Stimulated activated CD4-positive, alpha-beta T cell treated with anti-CD3 and anti-CD28 coated beads, Interleukin-1b, Interleukin-23, amount 100 ng/mL, for 48 hours (primary cell): Measurements from ENCODE around the gene CCNI.
"Not testable (repeated sequence)": the region's sequence is repeated elsewhere in the genome, so short reads cannot be mapped to it uniquely, and the experiment has no call there.

Source experiments
- DNase-seq: peaks from one replicate; pipeline ENCODE4 v3.0.0-alpha.2; 2020

CCNI gene

GRCh38 chr4:77080806-77081205 is 5.0 kb upstream of the CCNI start:
- DNase-seq: peak; percentile 10

GRCh38 chr4:77079281-77079680 is 3.5 kb upstream of the CCNI start:
- no peak for DNase-seq

- no peak for DNase-seq
Measured at GRCh38 chr4:77078401-77078800, 2.6 kb upstream of the CCNI start.

- no peak for DNase-seq
Measured at GRCh38 chr4:77076889-77077635, 1.3 kb upstream of the CCNI start.

DNA sequence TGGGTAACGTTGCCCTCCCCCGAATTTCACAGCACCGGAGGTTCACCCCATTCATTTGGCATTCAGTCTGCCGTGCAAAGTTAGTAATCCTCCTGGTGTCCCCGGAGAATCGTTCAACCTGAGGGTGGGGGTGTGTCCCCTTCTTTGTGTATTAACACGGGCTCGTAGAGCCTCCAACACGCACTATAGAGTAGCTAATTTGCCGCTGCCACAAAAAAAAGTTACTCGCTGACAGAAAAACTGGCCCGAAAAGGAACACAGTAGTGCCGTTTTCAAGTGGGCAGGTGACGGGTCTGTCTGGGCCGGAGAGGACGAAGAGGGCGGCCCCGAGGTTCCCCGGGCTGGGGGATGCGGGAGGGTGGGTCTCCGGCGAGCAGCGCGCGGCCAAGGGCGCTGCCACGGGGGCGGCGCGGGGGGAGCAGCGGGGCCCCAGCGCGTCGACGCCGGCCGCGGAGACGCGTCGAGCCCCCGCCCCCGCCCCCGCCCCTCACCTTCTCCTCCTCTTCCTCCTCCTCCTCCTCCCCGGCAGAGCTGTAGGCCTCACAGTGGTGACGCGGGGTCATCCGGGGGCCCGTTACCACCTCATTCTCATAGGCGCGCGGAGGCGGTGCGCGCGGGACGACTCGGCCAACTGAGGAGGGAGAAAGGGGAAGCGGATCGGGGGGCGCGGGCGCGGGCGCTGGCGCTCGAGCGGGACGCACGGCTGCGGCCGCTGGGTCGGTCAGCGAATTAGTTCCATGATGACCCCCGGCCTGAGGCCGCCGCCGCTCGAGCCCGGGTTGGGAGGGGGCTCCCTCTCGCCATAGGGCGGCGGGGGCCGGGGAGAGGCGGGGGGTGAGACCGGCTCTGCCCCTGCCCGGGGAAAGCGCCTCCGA is 571 bp downstream of the CCNI start:
- DNase-seq: peak; percentile 78

DNA sequence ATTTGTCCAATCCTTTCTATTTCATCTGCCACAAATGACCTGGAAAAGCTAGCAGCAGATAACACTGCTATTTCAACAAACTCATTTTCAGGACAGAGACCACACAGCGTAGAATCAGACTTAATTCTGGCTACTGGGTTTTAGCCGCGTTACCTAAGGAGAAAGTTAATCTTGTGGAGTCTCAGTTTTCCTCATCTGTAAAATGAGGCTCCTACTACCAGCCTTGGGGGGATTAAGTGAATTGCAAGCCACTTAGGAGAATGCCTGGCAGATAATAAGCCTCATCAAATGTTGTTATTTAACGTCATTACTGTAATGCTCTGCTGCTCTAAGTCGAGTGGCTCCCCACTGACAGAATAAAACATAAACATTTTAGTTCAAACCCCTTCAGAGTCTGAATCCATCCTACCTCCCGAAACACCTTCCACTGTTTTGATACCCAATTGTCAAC is 1.4 kb downstream of the CCNI start:
- no peak for DNase-seq

- no peak for DNase-seq
Measured at GRCh38 chr4:77073981-77074380, 1.8 kb downstream of the CCNI start.

DNA sequence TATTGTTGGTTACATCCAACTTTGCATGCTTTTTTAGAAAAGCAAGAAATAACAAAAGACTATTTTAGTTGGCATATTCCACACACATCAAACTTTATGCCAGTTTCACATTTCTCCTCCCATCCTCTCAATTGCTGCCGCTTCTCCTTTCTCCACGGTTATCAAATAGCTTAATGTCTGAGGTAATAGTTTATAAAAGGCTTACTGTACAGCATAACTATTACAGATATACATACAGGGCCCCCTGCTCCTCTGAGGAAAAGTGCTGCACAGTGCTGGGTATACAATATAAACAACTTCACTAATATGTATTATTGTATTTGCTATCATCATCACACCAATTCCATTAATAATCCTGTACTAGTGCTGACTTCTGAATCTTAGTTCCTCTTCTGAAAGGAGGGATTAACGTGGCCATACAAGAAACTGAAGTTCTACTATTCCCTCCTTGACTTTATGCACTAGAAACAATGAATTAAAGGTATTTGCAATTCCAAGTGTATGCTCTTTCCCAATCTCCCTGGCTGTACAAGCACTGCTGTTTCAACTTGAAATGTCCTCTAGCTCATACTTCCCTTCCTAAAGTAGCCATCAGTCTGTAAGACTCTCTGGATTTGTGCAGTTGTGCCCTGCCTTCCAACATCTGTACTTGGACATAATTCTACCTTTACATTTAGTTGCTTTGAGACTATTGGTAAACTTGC is 2.5 kb downstream of the CCNI start:
- DNase-seq: no peak

GRCh38 chr4:77072195-77072753 is 3.5 kb downstream of the CCNI start:
- DNase-seq: peak; percentile 25

DNA sequence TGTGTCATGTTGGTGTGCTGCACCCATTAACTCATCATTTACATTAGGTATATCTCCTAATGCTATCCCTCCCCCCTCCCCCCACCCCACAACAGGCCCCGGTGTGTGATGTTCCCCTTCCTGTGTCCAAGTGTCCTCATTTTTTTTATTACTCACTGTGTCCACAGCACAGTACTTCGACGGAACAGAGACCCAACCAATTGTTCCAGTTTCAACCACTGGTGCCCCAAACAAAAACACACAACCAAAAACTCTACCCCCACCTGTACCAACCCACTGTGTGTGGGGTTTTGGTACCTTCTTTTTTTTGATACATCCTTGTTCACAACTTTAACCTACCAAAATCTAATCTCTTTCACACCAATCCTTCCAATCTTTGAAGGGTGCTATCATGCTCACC is 6.3 kb downstream of the CCNI start:
- not testable (repeated sequence) for DNase-seq

- no peak for DNase-seq
Measured at GRCh38 chr4:77065382-77065781, 10.4 kb downstream of the CCNI start.

DNA sequence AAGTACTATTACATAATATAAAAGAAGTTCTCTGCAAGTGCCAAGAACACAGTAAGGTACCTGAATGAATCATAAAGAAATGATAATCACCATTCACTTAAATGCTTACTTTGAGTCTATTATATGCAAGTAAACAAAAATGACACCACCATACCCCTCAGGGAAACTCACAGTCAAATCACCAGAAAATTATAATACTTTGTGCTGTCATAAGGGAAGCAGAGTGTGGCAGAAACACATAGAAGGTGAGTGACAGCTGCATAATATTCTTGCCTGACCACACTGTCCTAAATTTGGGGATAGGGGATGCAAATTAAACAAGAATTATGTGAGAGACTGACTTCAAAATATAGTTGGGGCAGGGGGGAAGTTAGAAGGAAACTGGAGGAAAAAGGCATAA is 12.9 kb downstream of the CCNI start:
- DNase-seq: no peak

DNA sequence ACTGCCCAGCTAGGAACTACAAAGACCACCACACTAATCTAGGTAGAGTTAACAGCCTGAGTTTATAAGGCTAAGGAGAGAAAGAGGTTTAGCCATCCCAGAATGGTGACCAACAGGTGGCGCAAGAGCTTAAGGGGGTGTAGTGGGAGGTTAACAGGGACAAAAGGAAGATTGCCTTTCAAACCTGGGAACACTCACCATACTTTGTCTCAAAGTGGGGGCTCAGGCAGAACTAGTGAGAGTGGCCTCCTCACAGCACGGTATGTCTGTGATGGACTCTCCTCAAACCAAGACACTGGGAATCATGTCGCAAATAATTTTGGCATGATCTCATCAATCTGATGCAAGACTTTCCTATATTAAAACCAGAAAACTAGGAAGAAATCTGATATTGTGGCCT is 23.4 kb downstream of the CCNI start:
- peak; percentile 36 for DNase-seq

DNA sequence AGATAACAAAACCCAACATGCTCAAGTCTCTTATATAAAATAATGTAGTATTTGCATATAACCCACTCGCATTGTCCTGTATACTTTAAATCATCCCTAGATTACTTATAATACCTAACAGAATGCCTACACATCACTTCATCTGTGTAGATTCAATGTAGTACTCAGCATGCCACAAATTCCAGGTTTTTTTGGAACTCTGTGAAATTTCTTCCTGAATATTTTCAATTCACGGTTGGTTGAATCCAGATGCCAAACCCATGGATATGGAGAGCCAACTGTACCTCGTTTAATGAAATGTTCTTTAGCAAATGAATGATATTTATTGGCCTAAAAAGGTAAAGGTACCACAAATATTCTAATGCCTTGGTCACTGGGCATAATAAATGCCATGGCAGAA is 24.8 kb downstream of the CCNI start:
- DNase-seq: no peak

DNA sequence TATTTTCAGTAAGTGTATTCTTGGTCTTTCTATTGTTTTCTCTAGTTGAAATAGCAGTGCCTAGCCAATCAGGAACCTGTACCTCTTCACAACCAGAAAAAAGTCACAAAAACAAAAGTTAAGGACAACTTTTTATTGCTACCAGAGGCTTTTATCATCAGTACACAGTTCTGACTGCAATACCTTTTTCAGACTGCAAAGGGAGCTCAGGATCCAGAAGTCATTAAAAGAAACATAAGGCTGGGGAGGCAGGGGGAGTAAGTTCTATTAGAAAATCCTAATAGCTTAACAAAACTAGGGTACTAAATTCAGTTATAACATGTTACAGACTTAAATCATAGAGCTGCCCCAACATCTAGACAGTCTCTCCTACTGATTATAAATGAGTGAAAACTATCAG is 28.8 kb downstream of the CCNI start:
- no peak for DNase-seq

GRCh38 chr4:77045490-77045889 is 30.3 kb downstream of the CCNI start:
- no peak for DNase-seq

DNA sequence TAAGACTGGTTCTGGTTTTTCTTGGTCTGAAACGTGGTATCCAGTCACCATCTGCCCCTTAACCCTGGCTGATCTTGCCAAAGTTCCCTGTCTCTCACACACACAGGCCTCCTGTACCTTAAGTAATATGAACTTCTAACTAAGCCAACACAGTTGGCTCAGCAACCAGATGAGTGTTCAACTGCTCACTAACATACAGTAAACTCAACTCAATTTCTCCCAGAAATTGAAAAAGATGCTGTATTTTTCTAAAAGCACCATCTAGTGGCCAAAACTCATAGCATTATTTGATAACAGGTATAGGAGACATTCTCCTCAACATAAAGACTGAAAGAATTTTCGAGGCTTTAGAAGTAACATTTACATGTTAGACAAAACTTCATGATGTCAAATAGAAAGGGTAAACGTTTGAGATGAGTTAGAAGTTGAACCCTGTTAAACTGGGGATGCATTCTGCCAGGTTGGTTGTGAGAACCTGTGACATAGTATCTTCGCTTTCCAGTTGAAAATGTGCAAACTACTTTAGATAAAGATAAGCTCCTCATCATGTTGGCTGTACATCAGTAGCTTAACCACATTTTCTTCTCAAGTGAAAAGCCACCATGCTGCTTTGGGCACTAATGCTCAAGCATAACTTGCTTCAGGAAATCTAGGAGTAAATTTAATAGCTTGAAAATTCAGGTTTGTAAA is 31.2 kb downstream of the CCNI start:
- DNase-seq: no peak

DNA sequence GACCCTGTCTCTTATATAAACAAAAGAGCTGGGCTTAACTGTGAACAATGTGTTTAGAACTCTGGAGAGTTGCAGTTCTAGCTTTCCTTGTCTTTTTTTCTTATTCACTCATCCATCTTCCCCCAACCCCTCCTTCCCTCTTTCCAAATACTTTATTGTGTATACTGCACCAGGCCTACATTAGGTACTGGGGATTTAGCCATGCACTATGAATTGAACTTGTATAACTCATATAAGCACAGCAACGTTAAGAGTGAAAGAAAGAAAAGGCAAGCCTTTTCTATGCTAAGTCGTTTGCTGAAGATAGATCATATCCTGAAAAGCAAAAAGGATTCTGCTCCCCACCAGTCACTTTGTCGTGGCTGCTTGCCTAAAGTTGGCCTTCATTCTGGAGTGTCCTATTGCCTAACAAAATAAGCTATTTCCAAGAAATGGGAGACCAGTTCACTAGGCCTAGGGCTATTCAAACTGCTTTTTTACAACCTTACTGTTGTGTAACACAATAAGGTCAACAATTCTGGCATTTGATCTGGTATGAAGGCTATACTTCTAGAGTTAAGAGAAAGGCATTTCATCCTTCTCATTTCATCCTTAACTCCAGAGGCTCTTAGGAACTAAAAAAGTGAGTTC is 32.2 kb downstream of the CCNI start:
- no peak for DNase-seq

- DNase-seq: no peak
Measured at GRCh38 chr4:77040854-77041725, 34.7 kb downstream of the CCNI start.

DNA sequence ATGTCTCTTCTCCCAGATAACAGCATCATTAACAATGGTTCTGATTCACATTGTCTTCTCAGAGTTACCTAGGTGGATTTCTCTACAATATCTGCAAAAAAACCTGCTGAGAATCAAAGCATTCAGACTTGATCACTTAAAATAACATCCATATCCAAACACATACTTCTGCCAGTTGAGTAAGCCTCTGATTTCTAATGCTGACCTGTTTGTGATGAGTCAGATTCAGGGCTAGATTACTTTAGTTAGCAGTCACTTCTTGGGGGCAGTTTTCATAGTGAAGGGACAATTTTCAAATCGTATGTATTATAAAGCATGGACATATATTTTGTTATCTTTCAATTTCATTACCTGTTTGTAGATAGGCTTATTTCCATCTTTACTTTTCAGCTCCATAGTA is 35.5 kb downstream of the CCNI start:
- DNase-seq: no peak

DNA sequence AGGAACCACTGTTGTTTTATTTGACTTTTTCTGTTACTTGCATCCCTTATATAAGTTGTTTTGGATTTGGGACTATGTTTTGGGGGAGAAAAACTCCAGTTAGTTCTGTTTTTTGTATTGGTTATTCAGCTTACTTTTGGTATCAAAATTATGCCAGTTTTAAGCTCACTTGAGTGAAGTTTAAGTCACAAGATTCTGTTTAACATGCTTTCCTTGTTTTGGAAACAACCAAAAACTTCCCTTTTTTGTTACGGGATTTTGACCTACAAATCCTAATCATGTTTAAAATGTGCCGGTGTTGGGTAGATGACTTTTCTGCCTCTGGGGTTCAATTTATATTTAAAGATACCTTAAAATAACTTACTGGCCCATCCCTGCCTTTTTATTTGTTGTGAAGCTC is 36.0 kb downstream of the CCNI start:
- DNase-seq: no peak
